ENCODE measurements around the gene SDK1.
"Not testable (repeated sequence)": the region's sequence is repeated elsewhere in the genome, so short reads cannot be mapped to it uniquely, and the experiment has no call there.

The SDK1 gene

GRCh38 chr7:4260867-4261600 lies 960.0 kb downstream of the SDK1 start:
- Histone ChIP-seq H3F3A (ENCODE audit: control insufficient read depth, insufficient read depth) (no peaks in the 10 kb centered on the region), H3K27me3 (ENCODE audit: control insufficient read depth, low read length) (no peaks in the 10 kb centered on the region), H3K27ac (ENCODE audit: low read depth, low read length) (no peak overlapping the region), H3K36me3 (ENCODE audit: control insufficient read depth, low read length) (no peaks in the 10 kb centered on the region), H3K9me2 (replicated peaks; ENCODE audit: control insufficient read depth, low read length) (no peaks in the 10 kb centered on the region), H3K79me2 (ENCODE audit: control insufficient read depth, low read length) (no peaks in the 10 kb centered on the region), H3K4me3 (ENCODE audit: low read length) (no peak overlapping the region), H3K9me3 (ENCODE audit: control insufficient read depth, insufficient read depth, low read length) (peaks cover 19% of the 10 kb centered on the region; the same call in 1 of the 2 replicates), H4K20me1 (ENCODE audit: control insufficient read depth, insufficient read depth, low read depth, low read length) (no peaks in the 10 kb centered on the region), H3K4me1 (ENCODE audit: control insufficient read depth, low read length) (no peaks in the 10 kb centered on the region), H3K4me2 (ENCODE audit: low read length) (no peak overlapping the region)
- TF ChIP-seq CTCF (IDR thresholded peaks at IDR 0.05; ENCODE audit: low read depth, low read length, poor library complexity, severe bottlenecking) (no peak), EZH2phosphoT487 (IDR thresholded peaks at IDR 0.05; ENCODE audit: borderline replicate concordance, low read length) (no peak)

GRCh38 chr7:4261601-4261960 lies 960.5 kb downstream of the SDK1 start:
- no peaks in the 10 kb centered on the region for H3K9me2 ChIP-seq (replicated peaks; ENCODE audit: control insufficient read depth, low read length)
- H3K79me2 ChIP-seq (ENCODE audit: control insufficient read depth, low read length) = no peaks in the 10 kb centered on the region
- H4K20me1 ChIP-seq (ENCODE audit: control insufficient read depth, insufficient read depth, low read depth, low read length) = no peaks in the 10 kb centered on the region
- no peak overlapping the region for H3K4me2 ChIP-seq (ENCODE audit: low read length)
- H3K4me3 ChIP-seq (ENCODE audit: low read length) = no peak overlapping the region
- TF ChIP-seq EZH2phosphoT487 (IDR thresholded peaks at IDR 0.05; ENCODE audit: borderline replicate concordance, low read length) (no peak), CTCF (IDR thresholded peaks at IDR 0.05; ENCODE audit: low read depth, low read length, poor library complexity, severe bottlenecking) (no peak)
- peaks cover 18% of the 10 kb centered on the region; the same call in 1 of the 2 replicates for H3K9me3 ChIP-seq (ENCODE audit: control insufficient read depth, insufficient read depth, low read length)
- H3K27ac ChIP-seq (ENCODE audit: low read depth, low read length) = no peak overlapping the region
- no peaks in the 10 kb centered on the region for H3K36me3 ChIP-seq (ENCODE audit: control insufficient read depth, low read length)
- H3F3A ChIP-seq (ENCODE audit: control insufficient read depth, insufficient read depth) = no peaks in the 10 kb centered on the region
- H3K4me1 ChIP-seq (ENCODE audit: control insufficient read depth, low read length) = no peaks in the 10 kb centered on the region
- no peaks in the 10 kb centered on the region for H3K27me3 ChIP-seq (ENCODE audit: control insufficient read depth, low read length)

GRCh38 chr7:4264206-4264605 lies 963.2 kb downstream of the SDK1 start:
- H3K27me3 ChIP-seq (ENCODE audit: control insufficient read depth, low read length); H3K79me2 ChIP-seq (ENCODE audit: control insufficient read depth, low read length); H3K4me2 ChIP-seq (ENCODE audit: low read length); H3K4me1 ChIP-seq (ENCODE audit: control insufficient read depth, low read length); H3K27ac ChIP-seq (ENCODE audit: low read depth, low read length); H3F3A ChIP-seq (ENCODE audit: control insufficient read depth, insufficient read depth); H3K9me2 ChIP-seq (replicated peaks; ENCODE audit: control insufficient read depth, low read length); H3K36me3 ChIP-seq (ENCODE audit: control insufficient read depth, low read length); H4K20me1 ChIP-seq (ENCODE audit: control insufficient read depth, insufficient read depth, low read depth, low read length); H3K4me3 ChIP-seq (ENCODE audit: low read length): not testable (repeated sequence)
- H3K9me3 ChIP-seq (ENCODE audit: control insufficient read depth, insufficient read depth, low read length) = peaks cover 33% of the 10 kb centered on the region; the same call in 1 of the 2 replicates

GRCh38 chr7:4265066-4265465 lies 964.0 kb downstream of the SDK1 start:
- no peak overlapping the region for H3K4me2 ChIP-seq (ENCODE audit: low read length)
- H3K4me3 ChIP-seq (ENCODE audit: low read length) = no peak overlapping the region
- TF ChIP-seq CTCF (IDR thresholded peaks at IDR 0.05; ENCODE audit: low read depth, low read length, poor library complexity, severe bottlenecking) (no peak), EZH2phosphoT487 (IDR thresholded peaks at IDR 0.05; ENCODE audit: borderline replicate concordance, low read length) (no peak)
- no peaks in the 10 kb centered on the region for H3K27me3 ChIP-seq (ENCODE audit: control insufficient read depth, low read length)
- H3K4me1 ChIP-seq (ENCODE audit: control insufficient read depth, low read length) = no peaks in the 10 kb centered on the region
- H3K36me3 ChIP-seq (ENCODE audit: control insufficient read depth, low read length) = no peaks in the 10 kb centered on the region
- peaks cover 40% of the 10 kb centered on the region; the same call in 1 of the 2 replicates for H3K9me3 ChIP-seq (ENCODE audit: control insufficient read depth, insufficient read depth, low read length)
- no peaks in the 10 kb centered on the region for H3K9me2 ChIP-seq (replicated peaks; ENCODE audit: control insufficient read depth, low read length)
- no peaks in the 10 kb centered on the region for H3K79me2 ChIP-seq (ENCODE audit: control insufficient read depth, low read length)
- H3K27ac ChIP-seq (ENCODE audit: low read depth, low read length) = no peak overlapping the region
- H4K20me1 ChIP-seq (ENCODE audit: control insufficient read depth, insufficient read depth, low read depth, low read length) = no peaks in the 10 kb centered on the region
- H3F3A ChIP-seq (ENCODE audit: control insufficient read depth, insufficient read depth) = no peaks in the 10 kb centered on the region

Measured in DOHH2 (cell line).